ENCODE measurements around the gene RAB39B.
A peak's percentile ranks its signal among the peaks of the same experiment; 100 is the strongest.
"Not testable (repeated sequence)": the region's sequence is repeated elsewhere in the genome, so short reads cannot be mapped to it uniquely, and the experiment has no call there.

The RAB39B gene

DNA sequence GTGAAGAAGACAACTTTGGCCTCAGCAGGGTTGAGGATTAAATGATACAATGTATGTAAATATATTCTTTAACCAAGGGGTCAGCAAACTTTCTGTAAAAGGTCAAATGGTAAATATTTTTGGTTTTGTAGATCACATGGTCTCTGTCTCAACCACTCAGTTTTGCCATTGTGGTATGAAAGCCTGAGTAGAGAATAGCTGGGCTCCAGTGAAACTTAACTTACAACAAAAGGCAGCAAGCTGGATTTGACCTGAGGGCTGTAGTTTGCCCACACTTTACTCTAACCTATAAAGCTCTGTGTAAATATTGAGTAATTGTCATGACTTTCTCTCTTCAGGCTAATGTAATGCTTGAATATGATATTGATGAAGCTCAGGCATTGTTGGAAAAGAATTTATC, 28.4 kb downstream of the RAB39B start:
- no peak for TF ChIP-seq CTCF (IDR thresholded peaks at IDR 0.05; ENCODE audit: control insufficient read depth, extremely low read depth, insufficient read depth)
- no peak for DNase-seq (ENCODE audit: low read depth)
- no peak overlapping the region for H3K4me3 ChIP-seq (ENCODE audit: low read depth, low read length)

DNA sequence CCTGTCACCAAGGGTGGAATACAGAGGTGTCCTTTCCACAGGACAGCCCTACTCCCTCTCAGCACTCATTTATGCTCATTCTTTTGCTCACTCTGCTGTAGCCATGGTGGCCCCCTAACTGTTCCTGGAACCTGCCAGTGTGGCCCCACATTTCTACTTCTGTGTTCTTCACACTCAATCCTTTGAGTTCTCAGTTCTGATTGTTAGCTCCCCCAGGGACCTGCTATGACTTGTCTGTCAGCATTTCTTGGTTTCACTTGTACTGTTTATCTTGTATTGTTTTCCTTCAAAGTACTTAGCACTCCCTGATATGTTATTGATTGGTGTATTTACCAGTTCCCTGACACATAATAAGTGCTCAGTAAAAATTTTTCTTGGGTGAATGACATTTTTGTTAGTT, 33.1 kb downstream of the RAB39B start:
- no peak for TF ChIP-seq CTCF (IDR thresholded peaks at IDR 0.05; ENCODE audit: control insufficient read depth, extremely low read depth, insufficient read depth)
- no peak for DNase-seq (ENCODE audit: low read depth)
- no peak overlapping the region for H3K4me3 ChIP-seq (ENCODE audit: low read depth, low read length)

- H3K4me3 ChIP-seq (ENCODE audit: low read depth, low read length) = no peak overlapping the region
- no peak for DNase-seq (ENCODE audit: low read depth)
- TF ChIP-seq CTCF (IDR thresholded peaks at IDR 0.05; ENCODE audit: control insufficient read depth, extremely low read depth, insufficient read depth) = no peak
Observed at GRCh38 chrX:155225774-155226173, 38.5 kb downstream of the RAB39B start.

GRCh38 chrX:155223746-155224145, 40.5 kb downstream of the RAB39B start:
- DNase-seq (ENCODE audit: low read depth); H3K4me3 ChIP-seq (ENCODE audit: low read depth, low read length): not testable (repeated sequence)

DNA sequence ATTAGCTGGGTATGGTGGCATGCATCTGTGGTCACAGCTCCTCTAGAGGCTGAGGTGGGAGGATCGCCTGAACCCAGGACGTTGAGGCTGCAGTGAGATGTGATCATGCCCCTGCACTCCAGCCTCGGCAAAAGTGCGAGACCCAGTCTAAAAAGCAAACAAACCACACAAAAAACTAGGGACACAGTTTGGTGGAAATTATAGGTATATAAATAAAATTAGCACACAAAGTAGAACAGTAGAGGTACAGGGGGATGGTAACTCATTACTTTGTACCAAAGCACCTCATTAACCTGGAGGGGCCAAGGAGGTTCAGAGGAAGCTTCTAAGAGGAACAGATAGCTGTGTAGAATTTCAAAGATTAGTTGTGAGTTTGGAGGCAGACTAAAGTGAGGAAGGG, 42.9 kb downstream of the RAB39B start:
- no peak for TF ChIP-seq CTCF (IDR thresholded peaks at IDR 0.05; ENCODE audit: control insufficient read depth, extremely low read depth, insufficient read depth)
- DNase-seq (ENCODE audit: low read depth) = no peak
- H3K4me3 ChIP-seq (ENCODE audit: low read depth, low read length) = no peak overlapping the region

DNA sequence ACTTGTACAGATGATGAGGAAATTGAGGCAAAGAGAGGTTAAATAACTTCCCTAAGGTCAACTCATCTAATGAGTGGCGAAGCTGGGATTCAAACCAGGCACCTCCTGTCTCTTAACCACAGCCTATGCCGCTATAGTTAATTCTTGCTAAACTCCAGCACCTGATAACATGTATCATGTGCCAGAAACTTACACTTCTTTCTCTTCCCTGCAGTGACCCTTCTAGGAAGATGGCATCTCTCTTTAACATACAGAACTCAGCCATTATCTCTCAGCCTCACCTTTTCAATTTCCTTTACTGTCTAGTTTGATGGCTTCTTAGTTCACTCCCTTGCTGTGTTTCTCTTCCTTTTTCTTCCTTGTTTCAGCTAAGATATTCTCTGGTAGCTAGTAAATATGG, 45.5 kb downstream of the RAB39B start:
- no peak overlapping the region for H3K4me3 ChIP-seq (ENCODE audit: low read depth, low read length)
- no peak for DNase-seq (ENCODE audit: low read depth)
- no peak for TF ChIP-seq CTCF (IDR thresholded peaks at IDR 0.05; ENCODE audit: control insufficient read depth, extremely low read depth, insufficient read depth)

- DNase-seq (ENCODE audit: low read depth) = no peak
- 0 out of 2 replicates have a peak, but pooled peaks have one; percentile 3 for TF ChIP-seq CTCF (IDR thresholded peaks at IDR 0.05; ENCODE audit: control insufficient read depth, extremely low read depth, insufficient read depth)
- H3K4me3 ChIP-seq (ENCODE audit: low read depth, low read length) = peak overlapping the region; percentile 74
Observed at GRCh38 chrX:155216940-155217440, 47.3 kb downstream of the RAB39B start.

All from LNCaP clone FGC (cell line).